ENCODE measurements around the gene CAPN11.
"Not testable (repeated sequence)": the region's sequence is repeated elsewhere in the genome, so short reads cannot be mapped to it uniquely, and the experiment has no call there.

CAPN11 gene

DNA sequence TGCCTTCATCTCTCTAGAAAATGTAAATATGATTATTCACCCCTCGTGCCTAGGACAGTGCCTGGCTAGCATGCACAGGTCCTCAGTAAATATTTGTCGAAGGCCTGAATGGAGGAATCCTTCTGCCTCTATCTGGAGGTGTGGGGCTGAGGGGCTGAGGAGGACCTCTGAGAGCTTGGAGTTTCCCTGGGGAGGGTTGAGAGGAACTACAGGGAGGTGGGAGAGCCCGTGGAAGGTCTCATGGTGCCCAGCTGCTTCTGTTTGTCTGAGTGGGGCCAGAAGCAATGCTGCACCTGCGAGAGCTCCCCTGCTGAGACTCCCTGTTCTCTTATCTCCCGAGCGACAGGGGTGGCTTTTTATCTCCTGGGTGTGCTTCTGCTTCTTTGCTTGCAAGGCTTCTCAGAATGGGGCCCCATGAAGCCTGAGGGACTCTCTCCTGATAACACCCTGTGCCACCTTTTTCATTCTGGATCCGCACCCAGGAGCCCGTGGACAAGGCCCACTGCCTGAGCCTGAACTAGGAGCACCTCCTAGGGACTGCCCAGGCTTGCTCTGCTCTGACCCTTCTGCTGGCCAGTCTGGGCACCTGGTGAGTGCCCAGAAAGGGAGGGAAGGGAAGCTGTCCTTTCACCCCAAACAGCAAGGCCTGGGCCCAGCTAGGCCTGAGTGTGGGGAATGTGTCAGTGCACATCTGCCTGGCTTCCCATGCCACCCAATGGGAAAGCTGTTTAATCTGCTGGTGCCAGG, 67.1 kb downstream of the CAPN11 start:
- DNase-seq (ENCODE audit: low read depth in 2 of 3, low spot score in 2 of 3): no peak

- no peak for DNase-seq (ENCODE audit: low read depth in 2 of 3, low spot score in 2 of 3)
These were observed 67.9 kb downstream of the CAPN11 start for GRCh38 chr6:44226368-44227147.

GRCh38 chr6:44227148-44227793, 68.7 kb downstream of the CAPN11 start:
- no peak for DNase-seq (ENCODE audit: low read depth in 2 of 3, low spot score in 2 of 3)

DNA sequence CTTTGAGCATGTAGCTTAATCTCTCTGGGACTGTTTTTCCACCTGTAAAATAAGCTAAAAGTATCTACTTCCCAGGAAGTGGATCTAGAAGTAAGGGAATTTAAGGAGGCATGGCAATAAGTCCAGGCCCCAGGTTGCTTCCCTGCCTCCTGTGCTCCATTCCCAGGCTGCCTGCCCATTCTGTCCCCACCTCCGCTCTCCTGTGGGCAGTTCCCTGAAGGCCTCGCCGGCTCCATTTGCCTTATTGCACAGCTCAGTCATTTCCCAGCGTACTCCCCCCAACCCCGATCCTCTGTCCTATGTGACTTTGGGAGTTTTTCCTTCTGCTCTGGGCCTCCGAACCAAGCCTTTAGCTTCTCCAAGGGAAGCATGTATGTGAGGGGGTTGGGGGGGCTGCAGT, 69.4 kb downstream of the CAPN11 start:
- DNase-seq (ENCODE audit: low read depth in 2 of 3, low spot score in 2 of 3): no peak

DNA sequence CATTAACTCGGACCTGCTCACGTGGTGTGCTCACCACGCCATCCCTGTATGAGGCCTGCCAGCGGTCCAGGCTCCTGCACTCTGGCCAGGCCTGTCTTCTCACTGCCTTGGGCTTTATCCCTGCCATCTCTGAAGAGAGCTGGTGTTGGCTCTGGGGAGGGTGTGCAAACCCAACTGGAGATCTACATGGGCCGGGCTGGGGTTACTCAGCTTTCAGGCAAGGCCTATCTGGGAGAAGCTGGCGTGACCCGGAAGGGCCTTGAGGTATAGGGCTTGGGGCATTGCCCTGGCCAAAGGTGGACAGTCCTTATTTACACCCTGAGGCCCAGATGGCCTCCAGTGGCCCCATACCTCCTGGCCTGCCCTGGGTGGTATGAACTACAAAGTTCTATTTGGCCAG, 69.8 kb downstream of the CAPN11 start:
- no peak for DNase-seq (ENCODE audit: low read depth in 2 of 3, low spot score in 2 of 3)

- DNase-seq (ENCODE audit: low read depth in 2 of 3, low spot score in 2 of 3): no peak
These were observed 70.2 kb downstream of the CAPN11 start for GRCh38 chr6:44228836-44229235.

DNA sequence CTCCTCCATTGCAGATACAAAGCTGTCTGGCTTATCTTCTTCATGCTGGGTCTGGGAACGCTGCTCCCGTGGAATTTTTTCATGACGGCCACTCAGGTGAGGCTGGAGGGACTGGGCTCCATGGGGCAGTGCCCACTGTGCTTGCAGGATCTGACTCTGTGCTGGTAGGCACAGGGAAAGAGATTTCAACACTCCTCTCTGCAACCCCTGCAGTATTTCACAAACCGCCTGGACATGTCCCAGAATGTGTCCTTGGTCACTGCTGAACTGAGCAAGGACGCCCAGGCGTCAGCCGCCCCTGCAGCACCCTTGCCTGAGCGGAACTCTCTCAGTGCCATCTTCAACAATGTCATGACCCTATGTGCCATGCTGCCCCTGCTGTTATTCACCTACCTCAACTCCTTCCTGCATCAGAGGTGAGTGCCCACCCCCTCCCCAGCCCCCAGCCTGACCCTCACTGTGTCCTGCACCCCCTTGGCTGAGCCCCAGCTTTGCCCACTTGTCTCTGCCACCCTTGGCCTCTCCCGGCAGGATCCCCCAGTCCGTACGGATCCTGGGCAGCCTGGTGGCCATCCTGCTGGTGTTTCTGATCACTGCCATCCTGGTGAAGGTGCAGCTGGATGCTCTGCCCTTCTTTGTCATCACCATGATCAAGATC, 70.9 kb downstream of the CAPN11 start:
- DNase-seq (ENCODE audit: low read depth in 2 of 3, low spot score in 2 of 3): no peak

GRCh38 chr6:44230034-44230675, 71.5 kb downstream of the CAPN11 start:
- no peak for DNase-seq (ENCODE audit: low read depth in 2 of 3, low spot score in 2 of 3)

- DNase-seq (ENCODE audit: low read depth in 2 of 3, low spot score in 2 of 3): not testable (repeated sequence)
These were observed 72.8 kb downstream of the CAPN11 start for GRCh38 chr6:44231426-44231825.

- DNase-seq (ENCODE audit: low read depth in 2 of 3, low spot score in 2 of 3): no peak
These were observed 74.3 kb downstream of the CAPN11 start for GRCh38 chr6:44232676-44233566.

GRCh38 chr6:44233567-44234100, 75.0 kb downstream of the CAPN11 start:
- no peak for DNase-seq (ENCODE audit: low read depth in 2 of 3, low spot score in 2 of 3)
